GM10266 (cell line): ENCODE measurements around the gene DNAJC4.

Experiments used
- DNase-seq: peaks from one replicate; pipeline ENCODE4 v3.0.0; 2012; ENCODE audit errors: extremely low spot score
- TF ChIP-seq, protein P1 (sequence below): IDR thresholded peaks from 2 replicates; pipeline ENCODE4 v1.5.1; 2012; ENCODE audit warnings: mild to moderate bottlenecking, low read depth; ENCODE audit not compliant: control insufficient read depth, insufficient read depth; ENCODE audit errors: missing control alignments

DNAJC4 gene

DNA sequence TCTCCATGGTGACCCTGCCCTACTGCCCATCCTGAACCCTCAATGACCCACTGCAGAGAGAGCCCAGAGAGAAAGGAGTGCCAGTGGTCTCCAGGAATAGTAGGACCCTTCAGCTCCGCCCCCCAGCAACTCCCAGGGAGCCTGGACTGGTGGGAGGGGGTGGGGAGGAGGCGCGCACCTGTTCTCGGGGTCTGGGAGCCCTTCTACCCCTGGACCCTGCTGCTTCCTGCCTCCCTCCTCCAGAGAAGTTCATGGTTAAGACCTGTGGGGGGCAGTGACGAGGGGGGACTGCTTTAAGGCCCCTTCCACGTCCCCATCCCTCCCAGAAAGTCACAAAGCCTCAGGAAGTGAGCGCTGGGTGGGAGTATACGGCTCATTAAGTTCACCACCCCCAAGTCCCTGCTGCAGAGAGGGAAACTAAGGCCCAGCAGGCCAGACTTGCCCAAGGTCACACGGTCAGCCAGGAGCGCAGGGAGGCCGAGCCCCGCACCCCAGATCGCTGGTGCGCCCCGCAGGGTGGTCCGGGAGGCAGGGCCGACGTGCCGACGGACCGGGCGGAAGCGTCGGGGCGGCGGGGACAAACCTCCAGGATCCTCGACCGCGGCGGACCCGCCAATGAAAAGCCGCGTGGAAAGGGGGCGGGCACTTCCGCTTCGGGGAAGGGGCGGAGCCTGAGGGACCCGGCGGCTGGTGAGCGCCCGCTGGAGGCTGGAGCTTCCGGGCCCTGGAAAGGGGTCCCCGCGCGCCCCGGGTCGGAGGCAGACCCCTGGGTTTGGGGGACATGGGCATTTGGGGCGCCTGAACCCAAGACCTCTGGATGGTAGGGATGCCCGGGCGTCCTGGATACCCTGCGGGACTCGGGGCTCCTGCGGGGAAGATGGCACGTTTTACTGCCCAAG, 4.5 kb upstream of the DNAJC4 start, which contains the start of the genes NUDT22 and TRPT1:
Gene NUDT22, plus strand, starts transcription at position 667 of the 899 bp plus-strand sequence. CDS start 379 bp downstream, outside the sequence.
Gene TRPT1, minus strand, starts transcription at position 579 of the 899 bp plus-strand sequence. Its CDS starts 326 bp downstream, at position 253.
- TF ChIP-seq, protein P1, sequence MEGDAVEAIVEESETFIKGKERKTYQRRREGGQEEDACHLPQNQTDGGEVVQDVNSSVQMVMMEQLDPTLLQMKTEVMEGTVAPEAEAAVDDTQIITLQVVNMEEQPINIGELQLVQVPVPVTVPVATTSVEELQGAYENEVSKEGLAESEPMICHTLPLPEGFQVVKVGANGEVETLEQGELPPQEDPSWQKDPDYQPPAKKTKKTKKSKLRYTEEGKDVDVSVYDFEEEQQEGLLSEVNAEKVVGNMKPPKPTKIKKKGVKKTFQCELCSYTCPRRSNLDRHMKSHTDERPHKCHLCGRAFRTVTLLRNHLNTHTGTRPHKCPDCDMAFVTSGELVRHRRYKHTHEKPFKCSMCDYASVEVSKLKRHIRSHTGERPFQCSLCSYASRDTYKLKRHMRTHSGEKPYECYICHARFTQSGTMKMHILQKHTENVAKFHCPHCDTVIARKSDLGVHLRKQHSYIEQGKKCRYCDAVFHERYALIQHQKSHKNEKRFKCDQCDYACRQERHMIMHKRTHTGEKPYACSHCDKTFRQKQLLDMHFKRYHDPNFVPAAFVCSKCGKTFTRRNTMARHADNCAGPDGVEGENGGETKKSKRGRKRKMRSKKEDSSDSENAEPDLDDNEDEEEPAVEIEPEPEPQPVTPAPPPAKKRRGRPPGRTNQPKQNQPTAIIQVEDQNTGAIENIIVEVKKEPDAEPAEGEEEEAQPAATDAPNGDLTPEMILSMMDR: peak; percentile 45
- peak; percentile 95 for DNase-seq

DNA sequence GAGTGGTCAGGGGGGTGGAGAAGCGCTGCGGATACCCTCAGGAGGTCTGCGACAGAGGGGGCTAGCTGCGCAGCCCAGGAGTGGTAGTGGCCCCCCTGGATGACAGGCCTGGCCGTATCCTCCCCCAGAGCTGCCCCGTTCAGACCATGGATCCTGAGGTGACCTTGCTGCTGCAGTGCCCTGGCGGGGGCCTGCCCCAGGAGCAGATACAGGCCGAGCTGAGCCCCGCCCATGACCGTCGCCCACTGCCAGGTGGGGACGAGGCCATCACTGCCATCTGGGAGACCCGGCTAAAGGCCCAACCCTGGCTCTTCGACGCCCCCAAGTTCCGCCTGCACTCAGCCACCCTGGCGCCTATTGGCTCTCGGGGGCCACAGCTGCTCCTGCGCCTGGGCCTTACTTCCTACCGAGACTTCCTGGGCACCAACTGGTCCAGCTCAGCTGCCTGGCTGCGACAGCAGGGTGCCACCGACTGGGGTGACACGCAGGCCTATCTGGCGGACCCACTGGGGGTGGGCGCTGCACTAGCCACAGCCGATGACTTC, 3.8 kb upstream of the DNAJC4 start:
- TF ChIP-seq, protein P1: no peak
- peak; percentile 86 for DNase-seq

DNA sequence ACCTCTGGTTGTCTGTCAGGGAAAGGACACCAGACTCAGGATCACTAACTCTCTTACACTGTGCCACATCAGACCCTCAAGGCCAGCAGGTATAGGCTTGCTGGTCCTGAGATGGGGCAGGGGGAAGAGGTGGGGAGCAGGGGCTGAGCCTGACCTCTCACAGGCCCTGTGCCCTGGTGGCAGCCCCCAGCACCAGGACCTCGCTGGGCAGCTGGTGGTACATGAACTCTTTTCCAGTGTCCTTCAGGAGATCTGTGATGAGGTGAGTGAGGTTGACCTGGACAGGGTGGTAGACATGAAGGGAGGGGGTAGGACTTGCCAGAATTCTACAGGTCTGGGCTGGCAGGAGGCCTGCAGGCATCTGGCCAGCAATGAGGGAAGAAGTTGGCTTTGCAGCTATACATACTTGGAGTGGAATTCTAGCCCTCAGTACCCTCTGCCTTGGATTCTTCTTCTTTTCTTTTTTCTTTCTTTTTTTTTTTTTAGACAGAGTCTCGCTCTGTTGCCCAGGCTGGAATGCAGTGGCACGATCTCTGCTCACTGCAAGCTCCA, 2.9 kb upstream of the DNAJC4 start:
- no peak for DNase-seq
- TF ChIP-seq, protein P1: no peak

DNA sequence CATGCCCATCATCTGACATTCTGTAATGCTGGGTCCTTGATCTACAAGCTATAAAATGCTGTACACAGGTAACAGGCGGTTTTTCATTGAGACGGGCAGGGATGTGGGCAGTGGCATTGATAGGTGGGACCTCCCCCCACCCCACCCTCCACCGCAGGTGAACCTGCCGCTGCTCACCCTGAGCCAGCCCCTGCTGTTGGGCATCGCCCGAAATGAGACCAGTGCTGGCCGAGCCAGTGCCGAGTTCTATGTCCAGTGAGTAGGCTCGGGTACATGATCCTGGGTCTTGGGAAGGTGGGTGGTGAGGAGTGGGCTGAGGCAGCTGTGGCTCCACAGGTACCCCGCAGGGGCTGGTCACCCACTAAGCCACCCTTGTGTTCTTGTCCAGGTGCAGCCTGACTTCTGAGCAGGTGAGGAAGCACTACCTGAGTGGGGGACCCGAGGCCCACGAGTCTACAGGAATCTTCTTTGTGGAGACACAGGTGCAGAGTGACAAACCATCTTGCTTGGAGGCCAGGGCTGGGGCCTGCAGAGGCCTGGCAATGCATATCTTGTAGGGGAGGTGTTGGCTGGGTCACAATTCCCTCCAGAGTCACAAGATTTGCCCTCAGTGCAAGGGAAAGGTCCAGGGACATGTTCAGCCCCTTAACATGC, 1.1 kb upstream of the DNAJC4 start:
- TF ChIP-seq, protein P1: no peak

DNA sequence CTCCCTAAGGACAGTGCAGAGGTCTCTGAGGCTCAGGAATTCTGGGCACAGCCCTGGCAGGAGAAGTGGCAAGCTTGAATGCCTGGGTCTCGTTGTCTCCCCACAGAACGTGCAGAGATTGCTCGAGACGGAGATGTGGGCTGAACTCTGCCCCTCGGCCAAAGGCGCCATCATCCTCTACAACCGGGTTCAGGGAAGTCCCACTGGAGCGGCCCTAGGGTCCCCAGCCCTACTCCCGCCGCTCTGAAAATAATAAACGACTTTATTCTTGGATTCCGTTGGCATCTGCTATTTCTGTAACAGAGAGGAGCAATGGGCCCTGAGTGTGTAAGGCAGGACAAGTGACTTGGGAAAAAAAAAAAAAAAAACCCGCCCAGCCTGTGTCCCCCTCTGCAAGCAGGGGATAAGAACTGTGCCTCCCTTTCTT, 591 bp upstream of the DNAJC4 start:
- DNase-seq: no peak
- TF ChIP-seq, protein P1: no peak

More for the DNA sequence above, 1.1 kb upstream of the DNAJC4 start:
- DNase-seq: no peak

DNA sequence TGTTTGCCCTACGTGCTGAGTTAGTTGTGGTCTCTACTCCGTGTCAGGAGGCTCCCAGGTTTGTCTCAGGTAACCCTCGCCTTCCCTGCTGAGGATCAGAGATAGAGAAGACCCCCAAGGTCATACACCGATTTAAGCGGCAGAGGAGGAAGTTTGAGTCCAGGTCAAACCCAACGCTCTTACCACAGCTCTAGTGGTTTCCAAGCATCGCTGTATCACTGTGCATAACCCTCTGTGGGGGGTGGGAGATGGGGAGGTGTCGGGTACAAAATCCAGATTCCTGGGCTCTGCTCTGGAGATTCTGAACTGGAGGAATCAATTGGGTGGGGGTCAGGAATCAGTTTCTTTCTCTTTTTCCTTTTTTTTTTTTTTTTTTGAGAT, 627 bp downstream of the DNAJC4 start:
- TF ChIP-seq, protein P1: no peak
- no peak for DNase-seq
